Mucosa of rectum (tissue), 2 donors: Measurements from ENCODE around the gene SLC13A3.
"Not testable (repeated sequence)": the region's sequence is repeated elsewhere in the genome, so short reads cannot be mapped to it uniquely, and the experiment has no call there.

Experiments used
- H3K27ac ChIP-seq, 2 donors: one replicate each; pipeline ENCODE4 v1.7.0; 2013; ENCODE audit warnings: inconsistent platforms in 2 of 2, low read depth in 2 of 2, low read length in 2 of 2
- H3K27me3 ChIP-seq, 2 donors: one replicate each; pipeline ENCODE4 v1.7.0; 2013; ENCODE audit warnings: low read length in 2 of 2; ENCODE audit not compliant: control insufficient read depth in 2 of 2, insufficient read depth in 2 of 2
- H3K36me3 ChIP-seq, 2 donors: one replicate each; pipeline ENCODE4 v1.7.0; 2013; ENCODE audit warnings: low read length in 2 of 2; ENCODE audit not compliant: control insufficient read depth in 2 of 2, insufficient read depth in 2 of 2
- H3K4me1 ChIP-seq, 2 donors: one replicate each; pipeline ENCODE4 v1.7.0; 2013; ENCODE audit warnings: low read length in 2 of 2, mild to moderate bottlenecking in 1 of 2; ENCODE audit not compliant: control insufficient read depth in 2 of 2, insufficient read depth in 2 of 2
- H3K4me3 ChIP-seq, 2 donors: one replicate each; pipeline ENCODE4 v1.7.0; 2013; ENCODE audit warnings: low read length in 2 of 2
- H3K9ac ChIP-seq, 2 donors: one replicate each; pipeline ENCODE4 v1.7.0; 2013; ENCODE audit warnings: low read length in 2 of 2, low read depth in 1 of 2, mild to moderate bottlenecking in 1 of 2
- H3K9me3 ChIP-seq, 2 donors: one replicate each; pipeline ENCODE4 v1.7.0; 2013; ENCODE audit warnings: low read length in 2 of 2; ENCODE audit not compliant: control insufficient read depth in 2 of 2
- donor health status: healthy.
- donor health status: Normal muscosa, but diverticular disease.

The SLC13A3 gene

DNA sequence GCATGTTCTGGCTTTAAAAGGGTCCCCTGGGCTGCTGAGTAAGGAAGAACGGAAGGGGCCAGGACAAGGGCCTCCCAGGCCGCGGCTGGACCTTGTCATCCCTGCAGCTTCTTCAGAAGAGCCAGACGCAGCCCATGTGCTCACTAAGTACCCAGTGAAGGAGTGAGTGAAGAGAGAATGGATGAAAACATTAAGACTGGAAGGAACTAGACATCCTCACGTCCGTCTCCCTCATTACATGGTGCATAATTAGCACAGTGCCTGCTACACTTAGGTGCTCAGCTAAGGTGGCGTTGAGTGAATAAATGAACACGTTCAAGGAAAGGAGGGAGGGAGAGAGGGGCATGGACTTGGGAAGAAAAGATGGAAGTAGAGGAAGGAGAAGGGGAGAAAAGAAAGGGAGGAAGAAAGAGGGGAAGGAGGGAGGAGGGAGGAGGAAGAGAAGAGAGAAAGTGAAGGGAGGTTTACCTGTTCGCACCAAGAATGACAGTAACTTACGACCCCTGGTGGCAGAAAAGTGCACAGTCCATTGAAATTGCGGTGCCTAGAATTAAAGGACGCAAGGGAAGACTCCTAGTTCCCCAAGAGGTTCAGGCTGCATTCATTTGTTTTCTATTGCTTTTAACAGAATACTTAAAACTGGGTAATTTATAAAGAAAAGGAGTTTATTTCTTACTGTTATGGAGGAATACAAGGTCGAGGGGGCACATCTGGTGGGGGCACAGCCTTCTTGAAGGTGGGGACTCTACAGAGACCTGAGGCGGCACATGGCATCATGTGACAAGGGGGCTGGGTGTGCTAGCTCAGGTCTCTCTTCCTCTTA, 30.0 kb upstream of the SLC13A3 start:
- Histone ChIP-seq H3K27ac (no peak overlapping the region), H3K4me1 (no peaks in the 10 kb centered on the region), H3K4me3 (no peak overlapping the region), H3K9me3 (no peaks in the 10 kb centered on the region), H3K27me3 (no peaks in the 10 kb centered on the region), H3K9ac (no peak overlapping the region), H3K36me3 (peaks cover 2 to 5% of the 10 kb centered on the region in 2 donors)

DNA sequence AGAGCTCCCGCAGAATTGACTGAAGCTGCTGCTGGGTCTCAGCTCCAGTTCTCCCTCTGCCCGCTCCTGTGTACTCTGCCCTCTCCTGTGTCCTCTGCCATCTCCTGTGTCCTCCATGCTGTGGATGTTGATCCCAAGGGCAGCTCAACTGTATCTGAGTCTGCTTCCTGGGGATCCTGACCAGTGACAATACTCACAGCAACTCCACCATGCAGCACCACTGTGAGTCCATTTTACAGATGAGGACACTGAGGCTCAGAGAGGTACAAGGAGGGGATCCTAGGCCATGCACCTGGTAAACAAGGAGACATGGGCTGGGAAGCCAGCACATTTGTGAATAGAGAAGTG, 29.4 kb upstream of the SLC13A3 start:
- H3K9me3 ChIP-seq: no peaks in the 10 kb centered on the region
- no peaks in the 10 kb centered on the region for H3K4me1 ChIP-seq
- peaks cover 0 to 2% of the 10 kb centered on the region in 2 donors for H3K36me3 ChIP-seq
- no peak overlapping the region for H3K27ac ChIP-seq
- H3K9ac ChIP-seq: no peak overlapping the region
- H3K27me3 ChIP-seq: no peaks in the 10 kb centered on the region
- H3K4me3 ChIP-seq: no peak overlapping the region

DNA sequence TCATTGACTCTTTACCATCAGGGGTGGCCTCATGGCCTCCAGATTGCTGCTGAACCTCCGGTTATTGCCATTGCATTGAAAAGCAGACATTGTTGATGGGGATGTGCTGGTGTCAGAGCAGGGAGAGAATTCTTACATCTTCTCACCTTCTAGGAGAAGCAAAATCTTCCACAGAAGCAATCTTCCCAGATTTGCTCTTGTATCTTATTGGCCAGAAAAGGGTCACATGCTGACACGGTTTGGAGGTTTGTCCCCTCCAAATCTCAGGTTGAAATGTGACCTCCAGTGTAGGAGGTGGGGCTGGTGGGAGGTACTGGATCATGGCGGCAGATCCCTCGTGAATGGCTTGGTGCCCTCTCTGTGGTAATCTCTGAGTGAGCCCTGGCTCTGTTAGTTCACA, 27.3 kb upstream of the SLC13A3 start:
- Histone ChIP-seq H3K27ac (no peak overlapping the region), H3K4me1 (no peaks in the 10 kb centered on the region), H3K36me3 (no peaks in the 10 kb centered on the region), H3K9me3 (no peaks in the 10 kb centered on the region), H3K9ac (no peak overlapping the region), H3K4me3 (no peak overlapping the region), H3K27me3 (no peaks in the 10 kb centered on the region)

DNA sequence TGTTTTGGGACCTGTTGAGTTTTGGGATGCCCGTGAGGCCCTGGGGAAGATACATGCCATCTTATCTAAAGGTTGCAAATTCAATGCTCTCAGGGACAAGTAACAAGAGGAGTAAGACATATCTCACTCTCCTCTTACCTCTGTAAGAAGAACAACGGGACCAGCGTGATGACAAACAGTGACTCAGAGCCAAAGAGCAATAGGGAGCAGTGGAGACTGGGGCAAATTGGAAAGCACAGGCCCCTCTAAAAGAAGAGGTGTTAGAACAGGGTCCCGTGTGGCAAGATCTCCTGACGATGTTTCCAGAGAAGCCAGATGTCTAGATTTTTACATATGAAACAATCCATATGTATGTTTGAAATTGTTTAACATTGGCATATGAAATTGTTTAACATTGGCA, 26.3 kb upstream of the SLC13A3 start:
- no peaks in the 10 kb centered on the region for H3K9me3 ChIP-seq

DNA sequence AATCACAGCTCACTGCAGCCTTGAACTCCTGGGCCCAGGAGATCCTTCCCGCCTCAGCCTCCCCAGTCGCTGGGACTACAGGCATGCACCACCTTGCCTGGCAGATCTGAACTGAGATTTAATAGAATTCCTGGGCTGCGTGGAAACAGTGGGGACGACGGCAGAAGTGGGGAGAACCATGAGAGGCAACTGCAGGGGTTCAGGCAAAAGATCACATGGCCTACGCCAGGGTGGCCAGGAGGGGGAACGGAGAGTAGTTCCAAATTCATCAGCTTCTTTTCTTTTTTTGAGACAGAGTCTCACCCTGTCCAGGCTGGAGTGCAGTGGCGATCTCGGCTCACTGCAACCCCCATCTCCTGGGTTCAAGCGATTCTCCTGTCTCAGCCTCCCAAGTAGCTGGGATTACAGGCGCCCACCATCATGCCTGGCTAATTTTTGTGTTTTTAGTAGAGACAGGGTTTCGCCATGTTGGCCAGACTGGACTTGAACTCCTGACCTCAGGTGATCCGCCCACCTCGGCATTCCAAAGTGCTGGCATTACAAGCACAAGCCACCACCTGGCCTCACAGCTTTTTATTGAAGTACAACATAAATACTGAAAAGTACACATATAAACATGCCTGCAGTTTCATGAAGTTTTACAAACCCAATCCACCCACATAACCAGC, 25.5 kb upstream of the SLC13A3 start:
- H3K9ac ChIP-seq, H3K4me1 ChIP-seq, H3K27me3 ChIP-seq, H3K36me3 ChIP-seq, H3K4me3 ChIP-seq, H3K27ac ChIP-seq, H3K9me3 ChIP-seq: not testable (repeated sequence)

More for the DNA sequence above, 26.3 kb upstream of the SLC13A3 start:
- Histone ChIP-seq H3K27me3 (no peaks in the 10 kb centered on the region), H3K36me3 (no peaks in the 10 kb centered on the region), H3K4me3 (no peak overlapping the region), H3K27ac (no peak overlapping the region), H3K9ac (no peak overlapping the region), H3K4me1 (no peaks in the 10 kb centered on the region)

DNA sequence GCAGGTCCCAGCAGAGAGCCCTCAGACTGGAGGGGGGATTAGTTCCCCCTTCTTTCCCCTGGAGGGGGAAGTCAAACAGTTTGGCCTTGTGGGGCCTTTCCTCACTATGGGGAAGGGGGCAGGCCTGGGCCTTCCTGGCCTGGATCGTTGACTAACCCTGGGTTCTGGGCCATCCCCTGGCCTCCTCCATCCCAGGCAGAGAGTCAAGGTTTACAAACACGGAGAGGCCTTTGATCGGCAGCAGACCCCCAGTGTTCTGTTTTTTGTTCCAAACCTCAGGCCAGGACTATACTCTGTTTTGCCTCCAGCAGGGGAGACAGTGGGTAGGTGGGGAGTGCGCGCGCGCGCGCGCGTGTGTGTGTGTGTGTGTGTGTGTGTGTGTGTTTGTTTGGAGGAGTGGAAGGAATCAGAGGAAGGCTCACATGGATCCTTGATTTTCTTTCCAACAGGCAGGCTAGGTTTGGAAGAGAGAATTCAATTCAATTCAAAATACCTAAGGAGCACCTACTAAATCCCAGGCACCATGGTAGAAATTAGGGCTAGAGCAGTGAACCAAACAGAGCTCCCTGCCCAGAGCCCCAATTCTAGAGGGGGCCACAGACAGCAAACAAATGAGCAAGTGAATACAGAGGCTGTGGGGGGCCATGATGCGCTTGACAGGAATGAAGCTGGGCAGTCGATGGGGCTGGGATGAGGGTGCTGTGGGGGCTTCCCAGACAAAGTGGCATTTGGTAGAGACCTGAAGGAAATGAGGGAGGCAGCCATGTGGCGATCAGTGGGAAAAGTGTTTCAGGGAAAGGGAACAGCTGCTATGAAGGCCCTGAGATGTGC, 23.2 kb upstream of the SLC13A3 start:
- H3K9me3 ChIP-seq: no peaks in the 10 kb centered on the region
- H3K36me3 ChIP-seq: no peaks in the 10 kb centered on the region
- H3K9ac ChIP-seq: no peak overlapping the region
- no peak overlapping the region for H3K27ac ChIP-seq
- no peaks in the 10 kb centered on the region for H3K4me1 ChIP-seq
- H3K4me3 ChIP-seq: no peak overlapping the region
- H3K27me3 ChIP-seq: no peaks in the 10 kb centered on the region

DNA sequence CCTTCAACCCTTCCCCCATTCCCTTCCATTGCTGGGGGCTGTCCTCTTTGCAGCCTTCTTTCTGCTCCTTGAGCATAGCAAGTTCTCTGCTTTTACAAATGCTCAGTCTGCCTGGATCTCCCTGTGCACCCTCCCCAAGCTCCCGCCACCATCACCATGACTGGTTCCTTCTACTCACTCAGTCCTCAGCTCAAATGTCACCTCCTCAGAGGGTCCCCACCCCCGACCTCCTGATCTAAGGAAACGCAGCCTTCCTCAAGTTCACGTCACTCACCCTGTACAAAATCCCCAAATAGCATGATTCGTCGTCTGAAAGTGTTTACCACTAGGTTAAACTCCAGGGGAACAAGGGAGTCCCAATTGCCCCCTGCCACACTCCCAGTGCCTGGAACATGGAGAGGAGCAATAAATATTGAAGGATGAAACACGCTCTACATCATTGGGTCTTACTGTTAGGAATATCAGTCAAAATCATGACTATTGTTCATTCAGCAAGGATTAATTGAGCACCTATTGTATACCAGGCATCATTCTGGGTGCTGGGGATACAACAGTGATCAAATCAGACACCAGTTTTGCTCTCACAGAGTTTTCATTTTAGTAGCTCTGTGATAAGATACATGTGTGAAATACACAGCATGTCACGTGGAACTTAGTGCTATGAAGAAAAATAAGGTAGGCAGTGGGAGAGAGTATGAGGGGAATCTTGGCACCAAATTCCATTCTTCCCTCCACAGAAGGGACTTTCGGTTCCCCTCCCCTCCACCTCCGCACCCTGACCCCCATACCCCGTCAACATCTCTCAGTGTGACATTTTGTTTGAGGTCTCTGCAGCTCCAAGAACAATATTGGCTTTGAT, 22.4 kb upstream of the SLC13A3 start:
- no peak overlapping the region for H3K4me3 ChIP-seq
- no peak overlapping the region for H3K27ac ChIP-seq
- H3K9ac ChIP-seq: no peak overlapping the region
- no peaks in the 10 kb centered on the region for H3K27me3 ChIP-seq
- no peaks in the 10 kb centered on the region for H3K4me1 ChIP-seq
- no peaks in the 10 kb centered on the region for H3K9me3 ChIP-seq
- no peaks in the 10 kb centered on the region for H3K36me3 ChIP-seq

DNA sequence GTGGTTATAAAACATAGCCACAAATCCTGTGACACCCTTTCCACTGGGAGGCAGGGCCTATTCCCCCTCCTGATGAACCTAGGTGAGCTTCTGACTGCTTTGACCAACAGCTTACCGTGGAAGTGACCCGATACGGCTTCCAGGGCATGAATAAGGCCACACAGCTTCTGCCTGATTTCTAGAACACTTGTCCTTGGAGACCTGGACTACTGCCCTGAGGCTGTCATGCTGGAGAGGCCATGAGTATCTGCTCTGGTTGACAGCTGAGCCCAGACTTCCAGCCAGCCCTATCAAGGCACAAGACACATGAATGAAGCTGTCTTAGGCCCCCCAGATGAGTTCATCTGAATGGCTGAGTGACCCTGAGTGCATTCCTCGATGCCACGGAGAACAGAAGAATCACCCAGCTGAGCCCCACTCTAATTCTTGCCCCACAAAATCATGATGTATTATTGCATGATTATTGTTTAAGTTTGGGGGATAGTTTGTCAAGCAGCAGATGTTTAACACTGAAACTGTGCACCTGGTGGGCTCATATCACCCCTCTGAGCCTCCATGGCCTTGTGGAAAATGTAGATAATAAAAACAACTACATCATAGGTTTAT, 21.4 kb upstream of the SLC13A3 start:
- no peaks in the 10 kb centered on the region for H3K4me1 ChIP-seq
- no peaks in the 10 kb centered on the region for H3K27me3 ChIP-seq
- no peaks in the 10 kb centered on the region for H3K9me3 ChIP-seq
- H3K4me3 ChIP-seq: no peak overlapping the region
- H3K36me3 ChIP-seq: no peaks in the 10 kb centered on the region
- no peak overlapping the region for H3K9ac ChIP-seq
- H3K27ac ChIP-seq: no peak overlapping the region

DNA sequence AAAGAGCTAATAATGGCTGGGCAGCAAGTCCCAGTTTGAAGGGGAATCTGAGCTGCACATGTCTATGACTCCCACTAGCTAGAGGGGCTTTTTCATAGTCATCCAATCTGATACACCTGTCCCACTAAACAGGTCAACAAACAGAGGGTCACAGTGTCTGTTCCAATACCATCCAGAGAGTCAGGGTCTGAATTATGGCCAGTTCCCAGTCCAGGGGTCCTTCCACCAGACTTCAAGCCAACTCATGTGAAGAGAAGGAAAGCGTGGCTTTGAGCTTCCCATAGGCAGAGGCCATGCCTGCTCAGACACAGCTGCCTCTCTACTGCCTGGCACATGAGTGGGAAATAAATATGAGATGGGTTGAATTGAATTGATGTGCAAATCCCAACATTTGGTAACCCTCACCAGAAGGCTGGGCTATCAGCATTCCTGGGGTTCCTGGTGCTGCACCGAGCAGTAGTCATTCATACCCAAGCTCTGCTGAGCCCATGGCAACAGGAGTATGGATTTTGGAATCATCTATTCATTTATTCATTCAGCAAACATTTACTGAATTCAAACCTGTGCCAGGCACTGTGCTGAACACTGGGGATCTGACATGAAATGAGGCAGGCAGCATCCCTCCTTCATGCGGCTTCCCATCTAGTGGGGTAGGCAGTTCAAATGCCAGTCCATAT, 20.7 kb upstream of the SLC13A3 start:
- H3K4me3 ChIP-seq: no peak overlapping the region

More for the DNA sequence above, 20.7 kb upstream of the SLC13A3 start:
- no peak overlapping the region for H3K27ac ChIP-seq
- H3K27me3 ChIP-seq: no peaks in the 10 kb centered on the region
- H3K9ac ChIP-seq: no peak overlapping the region
- no peaks in the 10 kb centered on the region for H3K9me3 ChIP-seq
- H3K4me1 ChIP-seq: no peaks in the 10 kb centered on the region
- no peaks in the 10 kb centered on the region for H3K36me3 ChIP-seq
